ENCODE results near the gene KRTAP19-1. TPM values are rescaled to one million over a fixed set of nuclear protein-coding genes. Genes with fewer than 3 reads are reported as not detected.

KRTAP19-1 gene
- total RNA-seq, 1 donor from 2014 or later: not detected

DNA sequence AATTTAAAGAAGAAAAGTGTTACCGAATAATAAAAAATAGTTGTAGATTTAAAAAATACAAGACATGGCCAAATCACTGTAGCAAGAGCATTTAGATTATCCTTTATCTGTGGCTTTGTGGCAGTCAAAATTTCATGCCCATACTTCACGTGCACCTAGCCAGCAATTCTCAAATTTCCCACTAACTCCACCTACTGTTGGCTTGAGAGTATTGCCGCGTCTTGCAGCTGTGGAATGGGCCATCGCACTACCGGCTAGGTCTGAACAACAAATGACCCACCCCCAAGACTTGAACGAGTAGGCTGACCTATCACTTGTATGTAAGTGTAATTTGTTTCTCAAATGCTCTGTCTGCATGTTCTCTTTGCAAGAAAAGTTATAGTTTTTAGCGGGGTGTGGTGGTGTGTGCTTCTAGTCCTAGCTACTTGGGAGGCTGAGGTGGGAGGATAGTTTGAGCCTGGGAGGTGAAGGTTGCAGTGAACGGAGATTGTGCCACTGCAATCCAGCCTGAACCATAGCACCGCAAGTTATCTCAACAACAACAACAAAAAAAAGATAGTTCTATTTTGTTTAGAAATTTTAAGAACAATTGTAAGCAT is 46.0 kb downstream of the KRTAP19-1 start:
- TF ChIP-seq, protein P1, sequence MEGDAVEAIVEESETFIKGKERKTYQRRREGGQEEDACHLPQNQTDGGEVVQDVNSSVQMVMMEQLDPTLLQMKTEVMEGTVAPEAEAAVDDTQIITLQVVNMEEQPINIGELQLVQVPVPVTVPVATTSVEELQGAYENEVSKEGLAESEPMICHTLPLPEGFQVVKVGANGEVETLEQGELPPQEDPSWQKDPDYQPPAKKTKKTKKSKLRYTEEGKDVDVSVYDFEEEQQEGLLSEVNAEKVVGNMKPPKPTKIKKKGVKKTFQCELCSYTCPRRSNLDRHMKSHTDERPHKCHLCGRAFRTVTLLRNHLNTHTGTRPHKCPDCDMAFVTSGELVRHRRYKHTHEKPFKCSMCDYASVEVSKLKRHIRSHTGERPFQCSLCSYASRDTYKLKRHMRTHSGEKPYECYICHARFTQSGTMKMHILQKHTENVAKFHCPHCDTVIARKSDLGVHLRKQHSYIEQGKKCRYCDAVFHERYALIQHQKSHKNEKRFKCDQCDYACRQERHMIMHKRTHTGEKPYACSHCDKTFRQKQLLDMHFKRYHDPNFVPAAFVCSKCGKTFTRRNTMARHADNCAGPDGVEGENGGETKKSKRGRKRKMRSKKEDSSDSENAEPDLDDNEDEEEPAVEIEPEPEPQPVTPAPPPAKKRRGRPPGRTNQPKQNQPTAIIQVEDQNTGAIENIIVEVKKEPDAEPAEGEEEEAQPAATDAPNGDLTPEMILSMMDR (IDR thresholded peaks at IDR 0.05; ENCODE audit: borderline replicate concordance): peak; percentile 68
- Histone ChIP-seq H3K9me3 (replicated peaks) (no peaks in the 10 kb centered on the region), H3K27ac (replicated peaks) (no peak overlapping the region), H3K36me3 (no peaks in the 10 kb centered on the region), H3K27me3 (ENCODE audit: low read depth) (no peaks in the 10 kb centered on the region), H3K4me1 (no peaks in the 10 kb centered on the region), H3K4me3 (no peak overlapping the region)
- intact Hi-C loops (cut with micrococcal nuclease): no loop called here
- no peak for DNase-seq

DNA sequence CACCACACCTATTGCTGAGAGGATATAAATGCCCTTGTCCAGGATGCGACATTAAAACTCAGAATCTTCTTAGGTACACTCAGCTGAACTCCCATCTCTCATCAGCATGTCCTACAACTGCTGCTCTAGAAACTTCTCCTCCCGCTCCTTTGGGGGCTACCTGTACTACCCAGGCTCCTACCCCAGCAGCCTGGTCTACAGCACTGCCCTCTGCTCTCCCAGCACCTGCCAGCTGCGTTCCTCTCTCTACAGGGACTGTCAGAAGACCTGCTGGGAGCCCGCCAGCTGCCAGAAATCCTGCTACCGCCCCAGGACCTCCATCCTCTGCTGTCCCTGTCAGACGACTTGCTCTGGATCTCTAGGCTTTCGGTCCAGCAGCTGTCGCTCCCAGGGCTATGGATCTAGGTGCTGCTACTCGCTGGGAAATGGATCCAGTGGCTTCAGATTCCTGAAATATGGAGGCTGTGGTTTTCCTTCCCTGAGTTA is 50.0 kb downstream of the KRTAP19-1 start, which contains the start of gene KRTAP13-4:
Gene KRTAP13-4 (plus strand): TSS at position 51 of the 486 bp plus-strand sequence. CDS start 56 bp downstream, at position 107.
- Histone ChIP-seq H3K36me3 (no peaks in the 10 kb centered on the region), H3K9me3 (replicated peaks) (no peaks in the 10 kb centered on the region), H3K27me3 (ENCODE audit: low read depth) (no peaks in the 10 kb centered on the region), H3K27ac (replicated peaks) (no peak within 1 kb of the TSS), H3K4me1 (no peaks in the 10 kb centered on the region), H3K4me3 (no peak within 1 kb of the TSS)
- intact Hi-C loops (cut with micrococcal nuclease): no loop called here
- no peak for DNase-seq
- TF ChIP-seq, protein P1 (IDR thresholded peaks at IDR 0.05; ENCODE audit: borderline replicate concordance): no peak

Other genes starting within 250 kb of the KRTAP19-1 start
- gene KRTAP24-1, start 197.4 kb downstream of the KRTAP19-1 start, total RNA-seq: not detected
- not detected for gene KRTAP25-1, start 190.9 kb downstream of the KRTAP19-1 start, total RNA-seq
- not detected for gene KRTAP26-1, start 160.1 kb downstream of the KRTAP19-1 start, total RNA-seq
- not detected for gene KRTAP27-1, start 142.7 kb downstream of the KRTAP19-1 start, total RNA-seq
- gene KRTAP23-1, start 131.8 kb downstream of the KRTAP19-1 start, total RNA-seq: not detected
- gene KRTAP13-2, start 108.1 kb downstream of the KRTAP19-1 start, total RNA-seq: not detected
- gene KRTAP13-1, start 84.3 kb downstream of the KRTAP19-1 start, total RNA-seq: not detected
- gene KRTAP13-3, start 54.4 kb downstream of the KRTAP19-1 start, total RNA-seq: not detected
- not detected for gene KRTAP13-4, start 50.1 kb downstream of the KRTAP19-1 start, total RNA-seq
- not detected for gene KRTAP15-1, start 40.1 kb downstream of the KRTAP19-1 start, total RNA-seq
- gene KRTAP19-2, start 7.1 kb upstream of the KRTAP19-1 start, total RNA-seq: not detected
- gene KRTAP19-3, start 11.6 kb upstream of the KRTAP19-1 start, total RNA-seq: not detected
- gene KRTAP19-4, start 16.8 kb upstream of the KRTAP19-1 start, total RNA-seq: not detected
- gene KRTAP19-5, start 21.8 kb upstream of the KRTAP19-1 start, total RNA-seq: not detected
- not detected for gene KRTAP19-6, start 61.5 kb upstream of the KRTAP19-1 start, total RNA-seq
- gene KRTAP19-7, start 80.9 kb upstream of the KRTAP19-1 start, total RNA-seq: not detected
- not detected for gene KRTAP22-2, start 110.0 kb upstream of the KRTAP19-1 start, total RNA-seq
- gene KRTAP6-3, start 112.1 kb upstream of the KRTAP19-1 start, total RNA-seq: not detected
- gene KRTAP6-2, start 118.5 kb upstream of the KRTAP19-1 start, total RNA-seq: not detected
- gene KRTAP22-1, start 120.7 kb upstream of the KRTAP19-1 start, total RNA-seq: not detected
- gene KRTAP6-1, start 133.6 kb upstream of the KRTAP19-1 start, total RNA-seq: not detected
- not detected for gene KRTAP20-1, start 136.1 kb upstream of the KRTAP19-1 start, total RNA-seq
- gene KRTAP20-4, start 140.3 kb upstream of the KRTAP19-1 start, total RNA-seq: not detected
- gene KRTAP20-2, start 154.8 kb upstream of the KRTAP19-1 start, total RNA-seq: not detected
- not detected for gene KRTAP20-3, start 162.5 kb upstream of the KRTAP19-1 start, total RNA-seq
- not detected for gene KRTAP21-3, start 238.4 kb upstream of the KRTAP19-1 start, total RNA-seq

Data from left ventricle myocardium inferior (tissue), 1 donor.